ENCODE data around the gene GHR.

- TF ChIP-seq CTCF (optimal IDR thresholded peaks at IDR 0.05 in 1 of 3, IDR thresholded peaks at IDR 0.05 in 1 of 3, conservative IDR thresholded peaks at IDR 0.05 in 1 of 3; ENCODE audit: extremely low read depth in 1 of 3, insufficient read depth in 2 of 3, low read length in 3 of 3) (no peak), EZH2 (IDR thresholded peaks at IDR 0.05; ENCODE audit: low read length) (no peak)
These were observed 254.1 kb downstream of the GHR start for GRCh38 chr5:42677156-42677842.
